ENCODE data around the gene CKS1B.

DNA sequence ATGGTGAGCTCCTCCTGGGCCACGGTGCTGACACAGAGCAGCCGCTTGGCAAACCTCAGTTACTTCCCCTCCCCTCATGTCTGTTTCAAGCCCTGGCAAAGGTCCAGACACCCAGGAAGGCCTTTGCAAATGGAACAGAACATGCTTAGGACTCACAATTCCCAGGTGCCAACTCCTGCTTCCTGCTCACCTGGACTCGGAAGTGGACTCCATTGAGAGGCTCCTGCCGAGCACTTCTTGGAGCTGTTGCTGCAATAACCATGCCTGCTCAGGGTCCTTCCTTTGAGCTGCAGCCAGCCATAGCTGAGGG lies 48.4 kb downstream of the CKS1B start:
- no peak for TF ChIP-seq CTCF (IDR thresholded peaks at IDR 0.05; ENCODE audit: low read length)
- TF ChIP-seq EZH2 (optimal IDR thresholded peaks at IDR 0.05; ENCODE audit: low read depth, low read length): no peak
- no peak for TF ChIP-seq EZH2phosphoT487 (IDR thresholded peaks at IDR 0.05; ENCODE audit: low read length)
